ENCODE measurements around the gene INIP.

The INIP gene

GRCh38 chr9:112760821-112761220 is 42.9 kb upstream of the INIP start:
- TF ChIP-seq, protein P1, sequence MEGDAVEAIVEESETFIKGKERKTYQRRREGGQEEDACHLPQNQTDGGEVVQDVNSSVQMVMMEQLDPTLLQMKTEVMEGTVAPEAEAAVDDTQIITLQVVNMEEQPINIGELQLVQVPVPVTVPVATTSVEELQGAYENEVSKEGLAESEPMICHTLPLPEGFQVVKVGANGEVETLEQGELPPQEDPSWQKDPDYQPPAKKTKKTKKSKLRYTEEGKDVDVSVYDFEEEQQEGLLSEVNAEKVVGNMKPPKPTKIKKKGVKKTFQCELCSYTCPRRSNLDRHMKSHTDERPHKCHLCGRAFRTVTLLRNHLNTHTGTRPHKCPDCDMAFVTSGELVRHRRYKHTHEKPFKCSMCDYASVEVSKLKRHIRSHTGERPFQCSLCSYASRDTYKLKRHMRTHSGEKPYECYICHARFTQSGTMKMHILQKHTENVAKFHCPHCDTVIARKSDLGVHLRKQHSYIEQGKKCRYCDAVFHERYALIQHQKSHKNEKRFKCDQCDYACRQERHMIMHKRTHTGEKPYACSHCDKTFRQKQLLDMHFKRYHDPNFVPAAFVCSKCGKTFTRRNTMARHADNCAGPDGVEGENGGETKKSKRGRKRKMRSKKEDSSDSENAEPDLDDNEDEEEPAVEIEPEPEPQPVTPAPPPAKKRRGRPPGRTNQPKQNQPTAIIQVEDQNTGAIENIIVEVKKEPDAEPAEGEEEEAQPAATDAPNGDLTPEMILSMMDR (IDR thresholded peaks at IDR 0.05; ENCODE audit: insufficient read depth, missing control alignments): no peak

DNA sequence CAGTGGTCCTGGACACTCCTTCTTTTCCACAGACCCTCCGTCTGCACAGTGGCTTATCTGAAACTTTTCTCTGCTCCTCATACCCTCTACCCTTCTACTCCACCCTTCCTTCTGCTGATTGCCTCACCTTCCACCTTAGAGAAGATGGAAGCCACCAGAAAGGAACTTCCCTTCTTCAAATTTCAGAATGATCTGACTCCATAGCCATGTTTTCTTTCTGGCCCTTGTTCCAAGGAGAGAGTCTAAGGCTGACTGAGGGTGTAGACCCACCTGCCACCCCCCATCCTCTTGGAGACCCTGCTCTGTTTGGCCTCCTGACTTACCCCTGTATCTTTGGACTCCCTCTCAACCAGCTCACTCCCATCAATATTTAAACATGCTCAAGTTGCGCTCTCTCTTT is 40.0 kb upstream of the INIP start:
- TF ChIP-seq, protein P1 (IDR thresholded peaks at IDR 0.05; ENCODE audit: insufficient read depth, missing control alignments): no peak
- DNase-seq (ENCODE audit: insufficient read length, low spot score): no peak
- no peak for FAIRE-seq

More at GRCh38 chr9:112760821-112761220, 42.9 kb upstream of the INIP start:
- FAIRE-seq (no peak), DNase-seq (ENCODE audit: insufficient read length, low spot score) (no peak)

DNA sequence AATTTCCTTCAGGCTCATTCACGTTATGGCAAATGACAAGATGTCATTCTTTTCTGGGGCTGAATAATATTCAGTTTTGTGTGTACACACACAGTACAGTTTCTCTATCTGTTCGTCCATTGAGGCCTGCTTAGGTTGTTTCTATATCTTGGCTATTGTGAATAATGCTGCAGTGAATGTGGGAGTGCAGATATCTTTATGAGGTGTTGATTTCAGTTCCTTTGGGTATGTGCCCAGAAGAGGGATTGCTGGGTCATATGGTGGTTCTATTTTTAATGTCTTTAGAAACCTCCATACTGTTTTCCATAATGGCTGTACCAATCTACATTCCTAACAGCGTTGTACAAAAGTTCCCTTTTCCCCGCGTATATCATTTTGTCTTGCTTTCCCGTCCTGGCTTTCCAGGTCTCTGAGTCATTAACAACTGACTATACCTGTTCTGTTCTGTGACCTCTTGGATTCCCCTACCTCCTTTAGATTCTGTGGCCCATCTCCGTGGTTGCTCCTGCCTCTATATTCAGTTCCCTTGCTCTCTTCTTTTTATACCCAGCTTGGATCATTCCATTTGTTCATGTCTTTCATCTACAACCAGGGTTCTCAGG is 39.5 kb upstream of the INIP start:
- DNase-seq (ENCODE audit: insufficient read length, low spot score) (no peak), FAIRE-seq (no peak)
- TF ChIP-seq, protein P1 (IDR thresholded peaks at IDR 0.05; ENCODE audit: insufficient read depth, missing control alignments): no peak

DNA sequence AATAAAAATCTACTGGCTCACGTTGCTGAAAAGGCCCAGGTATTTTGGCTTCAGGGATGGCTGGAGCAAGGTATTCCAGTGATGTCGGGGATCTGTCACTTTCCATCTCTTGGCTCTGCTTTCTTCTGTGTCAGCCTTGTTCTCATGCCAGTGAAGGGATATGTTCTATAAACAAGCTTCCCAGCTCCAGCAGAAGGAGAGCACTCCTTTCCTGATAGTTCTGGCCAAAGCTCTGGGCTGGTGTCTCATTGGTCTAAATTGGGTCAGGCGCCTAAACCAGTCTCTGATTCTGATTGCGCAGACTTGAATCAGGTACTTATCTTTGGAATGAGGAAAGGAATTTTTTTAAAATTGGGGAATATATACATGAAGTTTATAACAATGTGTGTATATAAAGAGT is 37.8 kb upstream of the INIP start:
- FAIRE-seq (no peak), DNase-seq (ENCODE audit: insufficient read length, low spot score) (no peak)
- TF ChIP-seq, protein P1 (IDR thresholded peaks at IDR 0.05; ENCODE audit: insufficient read depth, missing control alignments): no peak

GRCh38 chr9:112755016-112755427 is 37.1 kb upstream of the INIP start:
- DNase-seq (ENCODE audit: insufficient read length, low spot score) (no peak), FAIRE-seq (no peak)
- TF ChIP-seq, protein P1 (IDR thresholded peaks at IDR 0.05; ENCODE audit: insufficient read depth, missing control alignments): no peak

GRCh38 chr9:112754578-112754977 is 36.7 kb upstream of the INIP start:
- no peak for DNase-seq (ENCODE audit: insufficient read length, low spot score)
- no peak for FAIRE-seq
- TF ChIP-seq, protein P1 (IDR thresholded peaks at IDR 0.05; ENCODE audit: insufficient read depth, missing control alignments): no peak

- TF ChIP-seq, protein P1 (IDR thresholded peaks at IDR 0.05; ENCODE audit: insufficient read depth, missing control alignments): no peak
- FAIRE-seq (no peak), DNase-seq (ENCODE audit: insufficient read length, low spot score) (no peak)
Measured at GRCh38 chr9:112753725-112754124, 35.8 kb upstream of the INIP start.

Measured in D721Med (cell line).